Skin epidermis (tissue), 12 donors: ENCODE data around the gene PHLPP1.

Source experiments
- H3K27ac ChIP-seq, 21 experiments: fragments of 200-600 bp; sonication (generic) in 11 of 21; one replicate each; pipeline ENCODE4 v1.5.0; 2020; ENCODE audit warnings: mild to moderate bottlenecking in 3 of 21, inconsistent platforms in 2 of 21, moderate library complexity in 2 of 21
- H3K4me3 ChIP-seq, 7 experiments: fragments of 200-600 bp; sonication (generic) in 2 of 7; one replicate each; pipeline ENCODE4 v1.5.0; 2020; ENCODE audit warnings: inconsistent platforms in 2 of 7, mild to moderate bottlenecking in 2 of 7, moderate library complexity in 1 of 7

The PHLPP1 gene

GRCh38 chr18:62957885-62958472 lies 242.6 kb downstream of the PHLPP1 start:
- Histone ChIP-seq H3K27ac (no peak overlapping the region), H3K4me3 (no peak overlapping the region)

GRCh38 chr18:62959481-62959880 lies 244.1 kb downstream of the PHLPP1 start:
- Histone ChIP-seq H3K4me3 (no peak overlapping the region), H3K27ac (no peak overlapping the region)

- Histone ChIP-seq H3K27ac (peak overlapping the region in 1 of 21 experiments; percentile 15), H3K4me3 (no peak overlapping the region)
Observed at GRCh38 chr18:62963507-62963906, 248.2 kb downstream of the PHLPP1 start.

GRCh38 chr18:62964432-62964831 lies 249.1 kb downstream of the PHLPP1 start:
- Histone ChIP-seq H3K27ac (peak overlapping the region in 1 of 21 experiments; percentile 52), H3K4me3 (no peak overlapping the region)

- H3K27ac ChIP-seq, result no peak overlapping the region
- no peak overlapping the region for H3K4me3 ChIP-seq
Observed at GRCh38 chr18:62967089-62967488, 251.7 kb downstream of the PHLPP1 start.

GRCh38 chr18:62973689-62974088 lies 258.3 kb downstream of the PHLPP1 start:
- Histone ChIP-seq H3K27ac (no peak overlapping the region), H3K4me3 (no peak overlapping the region)

GRCh38 chr18:62974388-62974787 lies 259.0 kb downstream of the PHLPP1 start:
- H3K4me3 ChIP-seq, result no peak overlapping the region
- H3K27ac ChIP-seq, result no peak overlapping the region

- Histone ChIP-seq H3K27ac (no peak overlapping the region), H3K4me3 (no peak overlapping the region)
Observed at GRCh38 chr18:62974928-62975675, 259.8 kb downstream of the PHLPP1 start.

GRCh38 chr18:62975785-62976184 lies 260.4 kb downstream of the PHLPP1 start:
- H3K4me3 ChIP-seq, result no peak overlapping the region
- peak overlapping the region in 1 of 21 experiments; percentile 20 for H3K27ac ChIP-seq

GRCh38 chr18:62976227-62976626 lies 260.9 kb downstream of the PHLPP1 start:
- peak overlapping the region in 4 of 21 experiments; percentile 7 to 46 (median 30) for H3K27ac ChIP-seq
- H3K4me3 ChIP-seq, result no peak overlapping the region

- H3K4me3 ChIP-seq, result no peak overlapping the region
- no peak overlapping the region for H3K27ac ChIP-seq
Observed at GRCh38 chr18:62977512-62977911, 262.2 kb downstream of the PHLPP1 start.

- H3K27ac ChIP-seq, result no peak overlapping the region
- H3K4me3 ChIP-seq, result no peak overlapping the region
Observed at GRCh38 chr18:62978251-62979049, 263.1 kb downstream of the PHLPP1 start.

GRCh38 chr18:62979176-62979575 lies 263.8 kb downstream of the PHLPP1 start:
- H3K27ac ChIP-seq, result no peak overlapping the region
- no peak overlapping the region for H3K4me3 ChIP-seq

GRCh38 chr18:62979900-62980299 lies 264.6 kb downstream of the PHLPP1 start:
- H3K4me3 ChIP-seq, result no peak overlapping the region
- H3K27ac ChIP-seq, result peak overlapping the region in 2 of 21 experiments; percentile 9 to 10

- Histone ChIP-seq H3K27ac (no peak overlapping the region), H3K4me3 (no peak overlapping the region)
Observed at GRCh38 chr18:62981566-62981965, 266.2 kb downstream of the PHLPP1 start.

GRCh38 chr18:62982600-62983251 lies 267.4 kb downstream of the PHLPP1 start:
- Histone ChIP-seq H3K27ac (no peak overlapping the region), H3K4me3 (peak overlapping the region in 2 of 7 experiments; percentile 4 to 20)

- no peak overlapping the region for H3K27ac ChIP-seq
- H3K4me3 ChIP-seq, result no peak overlapping the region
Observed at GRCh38 chr18:62984656-62985315, 269.4 kb downstream of the PHLPP1 start.

GRCh38 chr18:62986490-62986889 lies 271.1 kb downstream of the PHLPP1 start:
- H3K4me3 ChIP-seq, result no peak overlapping the region
- no peak overlapping the region for H3K27ac ChIP-seq

GRCh38 chr18:62987055-62987830 lies 271.9 kb downstream of the PHLPP1 start:
- Histone ChIP-seq H3K4me3 (no peak overlapping the region), H3K27ac (no peak overlapping the region)
